MG63 (cell line): ENCODE data around the gene PPP1R3F. TPM values are rescaled to one million over a fixed set of nuclear protein-coding genes. Genes with fewer than 3 reads are reported as not detected.
"Not testable (repeated sequence)": the region's sequence is repeated elsewhere in the genome, so short reads cannot be mapped to it uniquely, and the experiment has no call there.

Experiments used
- DNase-seq: peaks from one replicate; pipeline ENCODE4 v3.0.0-alpha.2; 2020
- H3K27me3 ChIP-seq: fragments of 250-450 bp; sonication (Bioruptor Pico); 2 replicates; pipeline ENCODE4 v1.5.1; 2020; ENCODE audit warnings: mild to moderate bottlenecking, moderate library complexity
- H3K36me3 ChIP-seq: fragments of 250-450 bp; sonication (Bioruptor Pico); 2 replicates; pipeline ENCODE4 v1.5.1; 2020; ENCODE audit warnings: mild to moderate bottlenecking, moderate library complexity
- H3K4me3 ChIP-seq: fragments of 250-450 bp; sonication (Bioruptor Pico); 2 replicates; pipeline ENCODE4 v1.5.1; 2020; ENCODE audit warnings: mild to moderate bottlenecking, moderate library complexity
- H3K9me3 ChIP-seq: fragments of 250-450 bp; sonication (Bioruptor Pico); 2 replicates; pipeline ENCODE4 v1.5.1; 2020; ENCODE audit warnings: mild to moderate bottlenecking, moderate library complexity
- total RNA-seq: library from RNA; depleted of rRNA; stranded (reverse); fragments of >200 nt; shearing (Covaris generic); gene quantifications from 2 replicates; pipeline ENCODE4 v1.2.3, GENCODE V29; 2014; ENCODE audit warnings: low replicate concordance

Gene PPP1R3F
- total RNA-seq, 1 experiment from 2014 or later: 7.6 TPM

DNA sequence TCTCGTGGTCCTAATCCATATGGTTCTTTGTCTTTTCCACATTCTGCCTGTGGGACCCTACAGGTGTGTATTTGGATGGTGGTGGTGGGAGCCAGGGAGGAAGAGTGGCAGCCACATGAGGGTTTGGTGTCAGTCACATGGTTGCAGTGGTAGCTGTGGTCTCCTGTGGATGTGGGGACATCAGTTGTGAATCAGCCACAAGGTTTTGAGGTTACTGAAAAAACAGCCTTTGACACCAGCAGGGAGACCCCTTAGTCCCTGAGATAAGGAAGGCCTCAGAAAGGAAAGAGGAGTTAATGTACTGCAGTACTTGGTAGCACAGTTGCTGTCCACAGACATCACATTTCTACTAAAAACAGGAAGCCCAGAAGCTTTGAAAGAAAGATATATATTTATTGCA, 18.1 kb downstream of the PPP1R3F start:
- no peak for DNase-seq
- Histone ChIP-seq H3K36me3 (no peaks in the 10 kb centered on the region), H3K27me3 (no peaks in the 10 kb centered on the region), H3K4me3 (no peak overlapping the region), H3K9me3 (no peaks in the 10 kb centered on the region)

GRCh38 chrX:49290215-49290614, 20.6 kb downstream of the PPP1R3F start:
- H3K9me3 ChIP-seq: no peaks in the 10 kb centered on the region
- no peaks in the 10 kb centered on the region for H3K36me3 ChIP-seq
- no peak overlapping the region for H3K4me3 ChIP-seq
- H3K27me3 ChIP-seq: no peaks in the 10 kb centered on the region
- no peak for DNase-seq

DNA sequence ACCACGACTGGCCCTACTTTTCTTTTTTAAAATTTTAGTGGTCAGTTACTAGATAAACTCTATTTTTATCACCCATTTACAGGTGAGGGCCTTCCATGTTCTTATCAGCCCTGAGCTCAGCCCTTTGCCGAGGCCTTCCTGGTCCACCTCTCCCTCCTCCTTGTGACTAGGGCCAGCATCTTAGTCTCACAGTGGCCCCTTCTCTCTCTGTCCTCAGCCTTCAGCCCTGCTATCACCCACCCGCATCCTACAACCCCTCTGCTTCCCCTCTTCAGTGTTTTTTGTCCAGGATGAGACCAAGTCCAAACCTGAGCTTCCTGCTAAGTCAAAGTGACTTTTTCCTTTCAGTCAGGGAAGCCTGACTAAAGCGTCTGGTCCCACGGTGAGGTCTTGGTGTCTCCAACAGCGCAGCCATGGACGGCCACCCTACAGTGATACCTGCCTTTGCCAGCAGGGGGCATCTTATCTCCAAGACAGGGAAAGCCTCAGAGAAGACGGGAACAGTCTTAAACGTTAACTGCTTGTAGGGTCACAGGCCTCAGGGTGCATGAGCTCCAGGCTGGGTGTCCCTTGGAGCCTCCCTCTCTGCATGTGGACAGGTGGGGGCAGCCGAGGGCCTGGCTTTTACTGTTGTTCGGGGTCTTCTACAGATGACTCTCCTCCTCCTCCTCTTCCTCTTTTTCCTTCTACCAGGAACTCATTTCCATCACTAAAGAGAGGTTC, 22.2 kb downstream of the PPP1R3F start:
- peak; percentile 17 for DNase-seq
- Histone ChIP-seq H3K36me3 (no peaks in the 10 kb centered on the region), H3K9me3 (no peaks in the 10 kb centered on the region), H3K4me3 (no peak overlapping the region), H3K27me3 (no peaks in the 10 kb centered on the region)

DNA sequence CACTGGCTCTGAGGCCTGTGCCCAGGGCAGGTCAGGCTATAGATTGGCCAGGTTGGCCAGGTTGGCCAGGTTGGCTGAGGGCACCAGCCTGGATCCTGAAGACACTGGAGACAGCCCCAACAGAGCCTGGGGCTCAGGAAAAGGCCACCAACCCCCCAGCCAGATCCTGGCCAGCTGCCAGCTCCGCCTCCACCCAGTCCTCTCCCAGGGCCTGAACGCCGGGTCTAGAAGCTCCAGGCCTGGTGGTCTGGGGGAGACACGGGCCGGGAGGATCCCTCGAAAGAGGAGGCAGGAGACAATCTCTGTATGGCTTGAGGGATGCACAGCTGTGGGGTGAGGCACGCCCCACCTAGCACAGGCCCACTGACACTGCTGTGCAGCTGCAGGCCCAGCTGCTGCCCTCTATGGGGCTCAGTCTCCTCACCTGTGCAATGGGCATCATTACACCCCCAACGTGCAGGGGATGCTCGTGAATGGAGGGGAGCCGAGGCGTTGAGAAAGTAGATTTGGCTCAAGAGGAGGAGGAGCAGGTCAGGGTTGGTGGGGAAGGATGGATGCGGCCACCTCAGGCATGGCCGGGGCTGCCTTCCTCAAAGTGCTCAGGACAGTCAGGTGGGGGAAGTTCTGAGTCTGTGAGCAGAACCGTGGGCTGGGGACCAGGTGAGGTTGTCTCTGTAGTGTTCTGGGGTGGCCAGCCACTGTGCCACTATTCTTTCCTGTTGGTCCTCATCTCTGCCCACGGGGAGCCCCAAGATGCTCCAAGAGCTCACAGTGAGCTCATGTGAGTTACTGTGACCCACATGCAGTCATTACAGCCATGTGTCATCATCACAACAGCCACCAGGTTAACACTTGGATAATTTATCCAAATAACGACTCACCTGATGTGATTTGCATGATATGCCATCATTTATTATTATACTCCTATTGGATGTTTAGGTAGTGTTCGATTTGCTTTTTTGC, 23.1 kb downstream of the PPP1R3F start:
- H3K4me3 ChIP-seq: no peak overlapping the region
- no peaks in the 10 kb centered on the region for H3K9me3 ChIP-seq
- no peaks in the 10 kb centered on the region for H3K36me3 ChIP-seq
- H3K27me3 ChIP-seq: no peaks in the 10 kb centered on the region
- DNase-seq: no peak

DNA sequence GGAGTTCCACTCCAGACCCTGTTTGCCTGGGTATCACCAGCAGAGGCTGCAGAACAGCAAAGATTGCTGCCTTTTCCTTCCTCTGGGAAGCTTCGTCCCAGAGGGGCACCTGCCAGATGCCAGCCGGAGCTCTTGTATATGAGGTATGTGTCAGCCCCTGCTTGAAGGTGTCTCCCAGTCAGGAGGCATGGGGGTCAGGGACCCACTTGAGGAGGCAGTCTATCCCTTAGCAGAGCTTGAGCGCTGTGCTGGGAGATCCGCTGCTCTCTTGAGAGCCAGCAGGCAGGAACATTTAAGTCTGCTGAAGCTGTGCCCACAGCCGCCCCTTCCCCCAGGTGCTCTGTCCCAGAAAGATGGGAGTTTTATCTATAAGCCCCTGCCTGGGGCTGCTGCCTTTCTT, 29.7 kb downstream of the PPP1R3F start:
- H3K27me3 ChIP-seq, H3K9me3 ChIP-seq, H3K36me3 ChIP-seq, DNase-seq, H3K4me3 ChIP-seq: not testable (repeated sequence)

DNA sequence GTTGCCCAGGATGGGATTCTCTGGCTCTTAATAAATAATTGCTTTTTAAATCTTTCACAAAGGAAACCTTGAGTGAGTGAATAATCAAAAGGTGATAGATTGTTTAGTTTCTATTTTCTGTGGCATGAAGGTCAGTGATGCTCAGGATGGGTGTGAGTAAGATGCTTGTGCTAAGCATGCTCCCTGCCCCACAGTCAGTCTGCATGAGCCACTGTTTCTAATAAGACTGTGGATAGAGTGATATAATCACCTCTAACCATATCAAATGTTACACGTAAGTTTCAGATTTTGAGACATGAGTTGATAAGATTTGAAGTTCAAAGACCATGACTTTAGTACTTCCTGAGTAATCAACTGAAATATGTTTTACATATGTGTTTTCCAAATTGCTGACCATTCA, 31.1 kb downstream of the PPP1R3F start:
- H3K4me3 ChIP-seq: no peak overlapping the region
- no peak for DNase-seq
- no peaks in the 10 kb centered on the region for H3K27me3 ChIP-seq
- no peaks in the 10 kb centered on the region for H3K36me3 ChIP-seq
- H3K9me3 ChIP-seq: no peaks in the 10 kb centered on the region

GRCh38 chrX:49303346-49303745, 33.8 kb downstream of the PPP1R3F start, which contains the start of gene GAGE10:
Gene GAGE10, plus strand, starts transcription at chrX:49303646. Its CDS starts 1,214 bp downstream, at chrX:49304860.
- Histone ChIP-seq H3K36me3 (no peaks in the 10 kb centered on the region), H3K27me3 (no peaks in the 10 kb centered on the region), H3K9me3 (no peaks in the 10 kb centered on the region), H3K4me3 (no peak within 1 kb of the TSS)
- DNase-seq: no peak

DNA sequence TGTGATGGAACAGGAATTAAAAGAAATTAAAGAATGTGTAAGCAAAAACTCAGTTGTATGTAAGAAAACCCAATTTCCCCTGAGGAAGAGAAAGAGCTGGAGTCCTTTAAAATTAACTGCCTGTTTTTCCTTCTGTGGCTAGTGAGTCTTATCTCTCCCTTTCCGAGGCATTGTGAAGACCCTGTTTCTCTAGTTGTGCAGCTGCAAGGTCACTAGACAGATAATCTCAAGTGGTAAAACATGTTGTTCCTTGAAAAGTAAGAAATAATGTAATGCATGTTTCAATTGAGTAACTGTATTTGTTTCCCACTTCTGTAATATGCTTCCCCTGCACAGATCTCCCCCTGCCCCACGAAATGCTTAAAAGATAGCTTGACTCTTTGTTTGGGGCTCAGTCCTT, 38.2 kb downstream of the PPP1R3F start:
- DNase-seq, H3K27me3 ChIP-seq, H3K9me3 ChIP-seq, H3K36me3 ChIP-seq, H3K4me3 ChIP-seq: not testable (repeated sequence)

DNA sequence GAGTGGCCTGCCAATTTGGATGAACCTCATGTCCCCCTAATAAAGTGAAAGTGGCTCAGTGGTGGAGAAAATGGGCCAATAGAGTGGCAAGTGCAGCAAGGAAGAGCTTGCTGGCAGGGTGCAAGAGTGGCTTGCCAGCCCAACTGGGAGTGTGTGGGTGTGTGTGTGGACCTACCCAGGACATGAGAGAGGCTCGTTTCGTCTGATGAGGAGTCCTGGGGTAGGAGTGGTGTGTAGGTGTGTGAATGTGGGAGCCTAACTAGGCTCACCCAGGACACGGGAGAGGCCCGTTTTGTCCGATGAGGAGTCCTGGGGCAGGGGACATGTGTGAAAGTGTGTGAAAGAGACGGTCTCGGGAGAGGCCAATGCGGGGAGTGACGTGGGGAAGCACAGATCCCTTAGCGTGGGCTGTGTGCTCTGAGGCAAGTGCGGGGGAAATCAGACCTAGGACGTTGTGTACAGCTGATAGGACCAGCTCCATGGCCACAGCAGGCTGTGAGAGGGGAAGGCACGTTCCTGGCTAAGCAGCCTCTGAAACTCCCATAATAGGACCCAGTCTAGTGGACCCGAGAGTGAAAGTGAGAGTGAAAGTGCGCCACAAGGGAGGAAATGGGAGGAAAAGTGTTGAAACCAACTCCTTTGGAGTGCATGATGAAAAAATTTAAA, 39.1 kb downstream of the PPP1R3F start:
- Histone ChIP-seq H3K4me3 (peak overlapping the region; percentile 12), H3K27me3 (no peaks in the 10 kb centered on the region), H3K36me3 (no peaks in the 10 kb centered on the region), H3K9me3 (no peaks in the 10 kb centered on the region)
- no peak for DNase-seq

DNA sequence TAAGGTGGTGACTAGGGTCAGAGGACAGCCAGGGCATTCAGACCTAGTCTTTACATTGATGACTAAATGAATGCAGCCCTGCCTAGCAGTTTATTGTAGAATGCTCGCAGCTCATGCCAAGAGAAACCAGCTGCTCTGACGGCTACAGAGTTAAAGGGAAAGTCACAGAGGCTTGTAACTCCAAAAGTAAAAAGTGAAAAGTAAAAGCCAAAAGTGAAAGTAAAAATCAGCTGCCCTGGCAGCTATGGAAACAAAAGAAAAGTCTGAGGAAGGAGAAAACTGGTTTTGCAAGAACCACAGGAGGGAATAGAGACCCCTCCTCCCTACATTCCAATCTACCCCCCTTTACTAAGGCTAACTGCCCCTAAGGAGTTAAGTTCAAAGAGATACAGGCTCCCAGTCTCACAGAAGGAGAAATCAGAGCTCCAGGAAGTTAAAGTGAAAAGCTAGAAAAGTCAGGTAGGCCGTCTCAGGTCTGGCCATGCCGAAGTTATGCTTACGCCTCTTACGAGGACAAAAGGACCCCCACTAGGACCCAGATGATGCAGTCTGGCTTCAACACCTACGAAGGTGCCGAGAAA, 39.9 kb downstream of the PPP1R3F start:
- Histone ChIP-seq H3K9me3 (no peaks in the 10 kb centered on the region), H3K36me3 (no peaks in the 10 kb centered on the region), H3K4me3 (peak overlapping the region; percentile 12), H3K27me3 (no peaks in the 10 kb centered on the region)
- peak; percentile 31 for DNase-seq

DNA sequence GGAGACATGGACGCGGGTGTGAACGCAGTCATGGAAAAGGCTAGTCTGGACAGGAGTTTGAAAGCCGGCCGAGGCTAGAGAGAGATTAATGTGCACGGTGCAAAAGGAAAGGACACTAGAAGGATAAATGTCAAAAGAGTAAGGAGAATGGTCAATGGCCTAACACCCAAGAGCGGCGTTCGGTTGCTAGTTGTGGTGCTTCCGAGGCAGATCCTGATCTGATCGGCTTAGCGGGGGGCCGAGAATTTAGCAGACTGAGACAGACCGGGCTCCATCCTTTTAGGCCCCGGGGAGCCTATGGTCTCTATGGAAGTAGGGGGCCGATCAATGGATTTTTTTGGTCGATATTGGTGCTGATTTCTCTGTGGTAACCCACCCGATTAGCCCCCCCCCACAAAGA, 40.8 kb downstream of the PPP1R3F start:
- H3K9me3 ChIP-seq: no peaks in the 10 kb centered on the region
- H3K36me3 ChIP-seq: no peaks in the 10 kb centered on the region
- no peak for DNase-seq
- no peak overlapping the region for H3K4me3 ChIP-seq
- H3K27me3 ChIP-seq: no peaks in the 10 kb centered on the region

DNA sequence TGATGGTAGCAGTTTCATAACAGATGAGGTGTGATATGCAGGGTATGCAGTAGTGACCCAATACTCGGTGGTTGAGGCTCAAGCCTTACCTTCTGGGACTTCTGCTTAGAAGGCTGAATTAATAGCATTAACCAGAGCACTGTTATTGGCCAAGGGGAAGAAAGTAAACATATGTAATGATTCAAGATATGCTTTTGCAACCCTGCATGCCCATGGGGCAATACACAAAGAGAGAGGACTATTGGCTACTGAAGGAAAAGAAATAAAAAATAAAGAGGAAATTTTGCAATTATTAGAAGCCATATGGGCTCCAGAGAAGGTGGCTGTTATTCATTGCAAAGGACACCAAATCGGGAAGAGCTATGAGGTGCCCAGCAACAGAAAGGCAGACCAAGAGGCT, 42.6 kb downstream of the PPP1R3F start:
- no peak overlapping the region for H3K4me3 ChIP-seq
- no peaks in the 10 kb centered on the region for H3K27me3 ChIP-seq
- no peak for DNase-seq
- no peaks in the 10 kb centered on the region for H3K36me3 ChIP-seq
- no peaks in the 10 kb centered on the region for H3K9me3 ChIP-seq

- Histone ChIP-seq H3K36me3 (no peaks in the 10 kb centered on the region), H3K9me3 (no peaks in the 10 kb centered on the region), H3K27me3 (no peaks in the 10 kb centered on the region), H3K4me3 (no peak overlapping the region)
- DNase-seq: no peak
These were observed 46.5 kb downstream of the PPP1R3F start for GRCh38 chrX:49316085-49316484.

DNA sequence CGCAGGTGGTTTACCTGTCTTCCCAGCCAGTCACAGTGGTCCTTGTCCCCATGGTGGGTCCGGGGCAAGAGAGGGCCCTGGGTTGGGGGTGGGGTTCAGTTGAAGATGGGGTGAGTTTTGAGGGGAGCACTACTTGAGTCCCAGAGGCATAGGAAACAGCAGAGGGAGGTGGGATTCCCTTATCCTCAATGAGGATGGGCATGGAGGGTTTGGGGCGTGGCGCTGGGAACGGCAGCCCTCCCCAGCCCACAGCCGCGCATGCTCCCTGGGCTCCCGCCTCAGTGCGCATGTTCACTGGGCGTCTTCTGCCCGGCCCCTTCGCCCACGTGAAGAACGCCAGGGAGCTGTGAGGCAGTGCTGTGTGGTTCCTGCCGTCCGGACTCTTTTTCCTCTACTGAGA, 52.1 kb downstream of the PPP1R3F start, which contains the start of gene GAGE12J:
GAGE12J (plus strand) TSS at position 301 of the 400 bp plus-strand sequence. CDS start 1,157 bp downstream, outside the sequence.
- not testable (repeated sequence) for H3K36me3 ChIP-seq, H3K4me3 ChIP-seq, H3K27me3 ChIP-seq, DNase-seq, H3K9me3 ChIP-seq

DNA sequence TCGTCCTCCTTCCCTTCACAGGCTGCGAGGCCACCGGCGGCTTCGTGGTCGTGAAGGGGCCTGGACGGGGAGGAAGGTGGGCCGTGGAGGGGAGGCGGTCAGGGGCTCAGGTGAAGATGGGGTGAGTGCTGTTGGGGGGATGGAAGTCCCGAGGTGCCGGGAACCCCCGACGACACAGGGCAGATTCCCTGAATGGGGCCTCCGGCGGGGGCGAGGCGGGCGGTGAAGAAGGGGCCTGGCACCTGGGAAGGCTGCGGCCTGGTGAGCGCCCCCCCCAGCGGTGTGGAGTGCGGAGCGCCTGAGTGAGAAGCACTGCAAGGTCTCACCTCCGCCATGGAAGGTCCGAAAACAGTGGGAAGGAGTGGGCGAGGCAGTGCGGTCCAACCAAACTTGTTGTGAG, 52.7 kb downstream of the PPP1R3F start:
- not testable (repeated sequence) for H3K4me3 ChIP-seq, DNase-seq, H3K36me3 ChIP-seq, H3K9me3 ChIP-seq, H3K27me3 ChIP-seq

DNA sequence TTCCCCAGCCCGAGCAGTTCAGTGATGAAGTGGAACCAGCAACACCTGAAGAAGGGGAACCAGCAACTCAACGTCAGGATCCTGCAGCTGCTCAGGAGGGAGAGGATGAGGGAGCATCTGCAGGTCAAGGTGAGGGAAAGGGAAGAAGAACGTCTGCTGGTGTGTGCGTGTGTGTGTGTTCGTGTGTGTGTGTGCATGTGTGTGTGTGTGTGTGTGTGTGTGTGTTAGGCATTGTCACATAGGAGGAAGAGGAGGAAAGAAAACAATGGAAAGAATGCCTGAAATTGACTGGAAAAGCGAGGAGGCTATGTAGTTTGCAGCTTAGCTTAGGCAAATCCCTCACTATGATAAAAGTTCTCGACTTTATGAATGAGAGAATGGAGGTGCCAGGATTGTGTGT, 54.1 kb downstream of the PPP1R3F start:
- H3K9me3 ChIP-seq, H3K4me3 ChIP-seq, H3K27me3 ChIP-seq, DNase-seq, H3K36me3 ChIP-seq: not testable (repeated sequence)

GRCh38 chrX:49330421-49330820, 60.8 kb downstream of the PPP1R3F start:
- not testable (repeated sequence) for H3K27me3 ChIP-seq, H3K36me3 ChIP-seq, H3K4me3 ChIP-seq, DNase-seq, H3K9me3 ChIP-seq
